Skeletal muscle satellite cell (primary cell): ENCODE results near the gene FBLN1.
"Not testable (repeated sequence)": the region's sequence is repeated elsewhere in the genome, so short reads cannot be mapped to it uniquely, and the experiment has no call there.

Experiments used
- H3K27me3 ChIP-seq: 2 replicates; pipeline ENCODE4 v1.7.0; 2013; ENCODE audit warnings: low read length; ENCODE audit not compliant: control insufficient read depth, insufficient read depth
- H3K36me3 ChIP-seq: 2 replicates; pipeline ENCODE4 v1.7.0; 2013; ENCODE audit warnings: mild to moderate bottlenecking, control low read depth, low read length; ENCODE audit not compliant: insufficient read depth
- H3K4me1 ChIP-seq: 2 replicates; pipeline ENCODE4 v1.7.0; 2013; ENCODE audit warnings: low read length; ENCODE audit not compliant: control insufficient read depth, insufficient read depth
- H3K4me2 ChIP-seq: 2 replicates; pipeline ENCODE4 v1.7.0; 2013; ENCODE audit warnings: mild to moderate bottlenecking, low read length
- H3K4me3 ChIP-seq: 2 replicates; pipeline ENCODE4 v1.7.0; 2013; ENCODE audit warnings: low read length
- H3K9ac ChIP-seq: 2 replicates; pipeline ENCODE4 v1.7.0; 2013; ENCODE audit warnings: mild to moderate bottlenecking, low read depth, low read length, moderate library complexity
- H3K9me3 ChIP-seq: replicated peaks from 2 replicates; pipeline ENCODE4 v1.7.0; 2013; ENCODE audit warnings: mild to moderate bottlenecking, control low read depth, low read length

Gene FBLN1

GRCh38 chr22:45494306-45494705 is 8.4 kb upstream of the FBLN1 start:
- not testable (repeated sequence) for H3K9ac ChIP-seq, H3K9me3 ChIP-seq, H3K27me3 ChIP-seq, H3K4me1 ChIP-seq, H3K4me2 ChIP-seq, H3K4me3 ChIP-seq, H3K36me3 ChIP-seq

- not testable (repeated sequence) for H3K36me3 ChIP-seq, H3K4me2 ChIP-seq, H3K9ac ChIP-seq, H3K4me1 ChIP-seq, H3K9me3 ChIP-seq, H3K4me3 ChIP-seq, H3K27me3 ChIP-seq
These were observed 7.1 kb upstream of the FBLN1 start for GRCh38 chr22:45495616-45496015.

- Histone ChIP-seq H3K9ac (no peak overlapping the region), H3K27me3 (no peaks in the 10 kb centered on the region), H3K4me2 (no peak overlapping the region), H3K9me3 (no peaks in the 10 kb centered on the region), H3K4me3 (no peak overlapping the region), H3K36me3 (no peaks in the 10 kb centered on the region), H3K4me1 (peaks cover 5% of the 10 kb centered on the region)
These were observed 6.2 kb upstream of the FBLN1 start for GRCh38 chr22:45496451-45496941.

- Histone ChIP-seq H3K4me2 (no peak overlapping the region), H3K4me1 (peaks cover 5% of the 10 kb centered on the region), H3K9ac (no peak overlapping the region), H3K36me3 (no peaks in the 10 kb centered on the region), H3K27me3 (no peaks in the 10 kb centered on the region), H3K4me3 (no peak overlapping the region), H3K9me3 (no peaks in the 10 kb centered on the region)
These were observed 5.1 kb upstream of the FBLN1 start for GRCh38 chr22:45497351-45498145.

- Histone ChIP-seq H3K4me3 (no peak overlapping the region), H3K4me1 (peaks cover 16% of the 10 kb centered on the region), H3K9me3 (no peaks in the 10 kb centered on the region), H3K4me2 (no peak overlapping the region), H3K9ac (no peak overlapping the region), H3K36me3 (no peaks in the 10 kb centered on the region), H3K27me3 (no peaks in the 10 kb centered on the region)
These were observed 2.9 kb upstream of the FBLN1 start for GRCh38 chr22:45499746-45500145.

GRCh38 chr22:45503050-45503815 is 550 bp downstream of the FBLN1 start:
- Histone ChIP-seq H3K9ac (peak overlapping the region; percentile 77), H3K4me3 (peak overlapping the region; percentile 80), H3K9me3 (no peaks in the 10 kb centered on the region), H3K4me1 (peaks cover 23% of the 10 kb centered on the region), H3K4me2 (peak overlapping the region; percentile 87), H3K36me3 (no peaks in the 10 kb centered on the region), H3K27me3 (no peaks in the 10 kb centered on the region)

- Histone ChIP-seq H3K4me3 (peak overlapping the region; percentile 80), H3K9me3 (no peaks in the 10 kb centered on the region), H3K27me3 (no peaks in the 10 kb centered on the region), H3K9ac (peak overlapping the region; percentile 77), H3K4me1 (peaks cover 23% of the 10 kb centered on the region), H3K36me3 (no peaks in the 10 kb centered on the region), H3K4me2 (peak overlapping the region; percentile 87)
These were observed 1.2 kb downstream of the FBLN1 start for GRCh38 chr22:45503816-45504372.

- peaks cover 23% of the 10 kb centered on the region for H3K4me1 ChIP-seq
- H3K9me3 ChIP-seq: no peaks in the 10 kb centered on the region
- H3K9ac ChIP-seq: peak overlapping the region; percentile 77
- peak overlapping the region; percentile 77 for H3K4me2 ChIP-seq
- H3K27me3 ChIP-seq: no peaks in the 10 kb centered on the region
- no peaks in the 10 kb centered on the region for H3K36me3 ChIP-seq
- H3K4me3 ChIP-seq: peak overlapping the region; percentile 80
These were observed 2.0 kb downstream of the FBLN1 start for GRCh38 chr22:45504373-45505341.

GRCh38 chr22:45505991-45506747 is 3.5 kb downstream of the FBLN1 start:
- Histone ChIP-seq H3K9me3 (no peaks in the 10 kb centered on the region), H3K4me3 (no peak overlapping the region), H3K9ac (no peak overlapping the region), H3K27me3 (no peaks in the 10 kb centered on the region), H3K4me2 (no peak overlapping the region), H3K36me3 (no peaks in the 10 kb centered on the region), H3K4me1 (peaks cover 27% of the 10 kb centered on the region)

- H3K4me1 ChIP-seq: peaks cover 32% of the 10 kb centered on the region
- H3K9ac ChIP-seq: no peak overlapping the region
- no peaks in the 10 kb centered on the region for H3K9me3 ChIP-seq
- no peak overlapping the region for H3K4me3 ChIP-seq
- no peaks in the 10 kb centered on the region for H3K36me3 ChIP-seq
- no peaks in the 10 kb centered on the region for H3K27me3 ChIP-seq
- H3K4me2 ChIP-seq: no peak overlapping the region
These were observed 4.2 kb downstream of the FBLN1 start for GRCh38 chr22:45506816-45507360.
